ENCODE data around the gene FGFRL1. TPM values are rescaled to one million over a fixed set of nuclear protein-coding genes. Genes with fewer than 3 reads are reported as not detected.

The FGFRL1 gene
- total and polyA plus RNA-seq, 4 donors, result 13.4 to 31.1 (median 15.2) TPM

DNA sequence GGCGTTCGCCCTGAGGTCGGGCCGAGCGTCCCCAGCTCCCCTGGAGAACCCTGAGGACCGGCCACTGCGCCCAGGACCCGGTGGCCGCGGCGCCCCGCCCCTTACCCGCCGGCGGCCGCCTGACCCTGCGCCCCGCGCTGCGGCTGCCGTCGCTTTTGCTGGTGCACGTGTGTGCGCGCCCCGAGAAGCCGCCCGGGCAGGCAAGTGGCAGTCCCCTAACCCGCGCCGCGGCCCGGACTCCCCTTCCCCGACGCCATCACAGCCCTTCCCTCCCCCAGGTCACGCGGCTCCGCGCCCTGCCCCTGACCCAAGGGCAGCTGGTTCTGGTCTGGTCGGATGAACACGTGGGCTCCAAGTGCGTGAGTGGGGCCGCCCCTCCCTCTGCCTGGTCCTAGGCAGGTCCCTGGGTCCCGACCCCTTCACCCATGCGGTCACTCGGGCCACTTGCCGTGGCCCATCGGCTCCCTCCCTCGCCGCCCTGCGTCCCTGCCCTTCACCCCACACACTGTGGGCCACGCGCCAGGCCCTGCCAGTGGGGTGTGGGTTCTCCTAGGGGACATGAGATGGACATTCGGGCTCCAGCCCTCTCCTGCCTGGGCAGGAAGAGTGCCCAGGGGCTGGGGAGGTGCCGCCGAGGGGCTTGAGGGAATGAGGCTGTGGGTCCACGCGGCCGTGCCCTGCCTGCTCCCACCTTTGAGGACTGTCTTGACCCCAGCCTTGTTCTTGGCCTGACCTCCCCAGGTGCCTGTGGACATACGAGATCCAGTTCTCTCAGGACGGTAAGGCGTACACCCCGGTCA is 8.0 kb upstream of the FGFRL1 start:
- Histone ChIP-seq H3K9ac (ENCODE audit: insufficient read depth in 1 of 2, low read length in 2 of 2) (no peak overlapping the region), H3K4me1 (ENCODE audit: control insufficient read depth in 5 of 5, insufficient read depth in 5 of 5, low read length in 5 of 5) (peaks cover 0 to 17% (median 0%) of the 10 kb centered on the region in 5 donors), H3K4me3 (no peak overlapping the region), H3K27me3 (ENCODE audit: control insufficient read depth in 3 of 3, insufficient read depth in 3 of 3, low read length in 2 of 3) (peaks cover 14 to 67% (median 36%) of the 10 kb centered on the region in 3 donors), H3K36me3 (ENCODE audit: control insufficient read depth in 4 of 4, insufficient read depth in 4 of 4, low read length in 4 of 4) (no peaks in the 10 kb centered on the region), H3K9me3 (ENCODE audit: control insufficient read depth in 4 of 4, insufficient read depth in 3 of 4, low read length in 3 of 4) (peaks cover 0 to 13% (median 0%) of the 10 kb centered on the region in 4 donors), H3K27ac (ENCODE audit: low read depth in 1 of 2, low read length in 1 of 2) (no peak overlapping the region)
- DNase-seq, result no peak
- no peak for ATAC-seq (ENCODE audit: insufficient read depth, low FRiP score)
- 28 to 46% methylated on average over 45 to 63 of the region's 63 CpGs for WGBS, 2 donors
- TF ChIP-seq, protein P1, sequence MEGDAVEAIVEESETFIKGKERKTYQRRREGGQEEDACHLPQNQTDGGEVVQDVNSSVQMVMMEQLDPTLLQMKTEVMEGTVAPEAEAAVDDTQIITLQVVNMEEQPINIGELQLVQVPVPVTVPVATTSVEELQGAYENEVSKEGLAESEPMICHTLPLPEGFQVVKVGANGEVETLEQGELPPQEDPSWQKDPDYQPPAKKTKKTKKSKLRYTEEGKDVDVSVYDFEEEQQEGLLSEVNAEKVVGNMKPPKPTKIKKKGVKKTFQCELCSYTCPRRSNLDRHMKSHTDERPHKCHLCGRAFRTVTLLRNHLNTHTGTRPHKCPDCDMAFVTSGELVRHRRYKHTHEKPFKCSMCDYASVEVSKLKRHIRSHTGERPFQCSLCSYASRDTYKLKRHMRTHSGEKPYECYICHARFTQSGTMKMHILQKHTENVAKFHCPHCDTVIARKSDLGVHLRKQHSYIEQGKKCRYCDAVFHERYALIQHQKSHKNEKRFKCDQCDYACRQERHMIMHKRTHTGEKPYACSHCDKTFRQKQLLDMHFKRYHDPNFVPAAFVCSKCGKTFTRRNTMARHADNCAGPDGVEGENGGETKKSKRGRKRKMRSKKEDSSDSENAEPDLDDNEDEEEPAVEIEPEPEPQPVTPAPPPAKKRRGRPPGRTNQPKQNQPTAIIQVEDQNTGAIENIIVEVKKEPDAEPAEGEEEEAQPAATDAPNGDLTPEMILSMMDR (IDR thresholded peaks at IDR 0.05; ENCODE audit: control extremely low read depth, extremely low read depth), result no peak

DNA sequence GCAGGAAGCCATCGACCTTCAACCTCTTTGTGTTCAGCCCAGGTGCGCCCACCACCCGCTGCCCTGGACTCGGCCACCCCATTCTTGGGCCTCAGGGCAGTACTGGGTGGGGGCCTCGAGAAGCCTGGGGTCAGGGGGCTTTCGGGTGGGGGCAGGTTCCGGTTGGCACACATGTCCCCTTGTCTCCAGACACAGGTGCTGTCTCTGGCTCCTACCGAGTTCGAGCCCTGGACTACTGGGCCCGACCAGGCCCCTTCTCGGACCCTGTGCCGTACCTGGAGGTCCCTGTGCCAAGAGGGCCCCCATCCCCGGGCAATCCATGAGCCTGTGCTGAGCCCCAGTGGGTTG is 7.4 kb upstream of the FGFRL1 start:
- Histone ChIP-seq H3K9ac (ENCODE audit: insufficient read depth in 1 of 2, low read length in 2 of 2) (no peak overlapping the region), H3K9me3 (ENCODE audit: control insufficient read depth in 4 of 4, insufficient read depth in 3 of 4, low read length in 3 of 4) (peaks cover 0 to 13% (median 0%) of the 10 kb centered on the region in 4 donors), H3K36me3 (ENCODE audit: control insufficient read depth in 4 of 4, insufficient read depth in 4 of 4, low read length in 4 of 4) (no peaks in the 10 kb centered on the region), H3K27ac (ENCODE audit: low read depth in 1 of 2, low read length in 1 of 2) (no peak overlapping the region), H3K4me1 (ENCODE audit: control insufficient read depth in 5 of 5, insufficient read depth in 5 of 5, low read length in 5 of 5) (peaks cover 0 to 18% (median 5%) of the 10 kb centered on the region in 5 donors), H3K4me3 (no peak overlapping the region), H3K27me3 (ENCODE audit: control insufficient read depth in 3 of 3, insufficient read depth in 3 of 3, low read length in 2 of 3) (peaks cover 14 to 68% (median 39%) of the 10 kb centered on the region in 3 donors)
- DNase-seq (no peak), ATAC-seq (ENCODE audit: insufficient read depth, low FRiP score) (no peak)
- 85 to 95% methylated on average over 13 of the region's 13 CpGs for WGBS, 2 donors
- TF ChIP-seq, protein P1 (IDR thresholded peaks at IDR 0.05; ENCODE audit: control extremely low read depth, extremely low read depth), result no peak

DNA sequence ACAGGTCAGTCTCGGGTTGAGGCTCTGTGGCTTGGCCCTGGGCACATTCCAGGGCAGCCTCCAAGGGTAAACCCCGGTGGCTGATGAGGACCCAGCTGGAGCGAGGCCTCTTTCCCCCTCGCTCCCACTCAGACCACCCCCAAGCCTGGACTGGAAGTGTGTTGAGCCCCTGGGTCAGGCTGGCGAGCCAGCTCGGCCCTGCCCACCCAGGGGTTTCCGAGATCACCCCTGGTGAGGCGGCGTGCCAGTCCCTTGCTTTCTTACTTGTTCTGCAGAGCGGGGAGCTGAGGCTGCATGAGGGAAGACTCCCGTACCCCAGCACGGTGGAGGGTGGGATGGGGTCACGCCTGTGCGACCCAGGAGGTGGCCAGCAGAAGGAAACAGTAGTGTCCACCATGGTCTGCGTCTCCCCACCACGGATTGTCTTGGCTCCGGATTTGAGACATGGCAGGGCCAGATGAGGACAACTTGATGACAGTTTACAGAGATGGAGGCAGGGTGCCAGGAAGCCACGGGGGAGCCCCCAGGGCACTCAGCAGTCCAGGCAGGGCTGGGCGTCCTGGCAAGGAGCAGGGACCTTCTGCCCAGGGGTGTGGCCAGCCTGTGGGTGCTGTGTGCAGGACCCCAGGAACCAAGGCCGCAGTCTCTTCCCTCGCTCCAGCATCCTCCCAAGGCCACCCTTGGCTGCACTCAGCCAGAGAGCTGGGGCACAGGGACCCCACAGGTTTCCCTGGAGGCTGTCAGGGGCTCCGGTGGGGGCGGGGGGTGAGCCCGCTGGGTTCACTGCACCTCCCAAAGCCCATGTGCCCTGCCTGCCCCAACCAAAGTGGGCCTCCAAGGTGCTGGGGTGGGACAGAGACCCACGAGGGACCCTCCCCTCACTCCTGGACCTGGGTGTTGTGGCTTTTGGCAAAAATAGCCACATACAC is 6.6 kb upstream of the FGFRL1 start:
- Histone ChIP-seq H3K4me3 (no peak overlapping the region), H3K9ac (ENCODE audit: insufficient read depth in 1 of 2, low read length in 2 of 2) (no peak overlapping the region), H3K27me3 (ENCODE audit: control insufficient read depth in 3 of 3, insufficient read depth in 3 of 3, low read length in 2 of 3) (peaks cover 14 to 64% (median 35%) of the 10 kb centered on the region in 3 donors), H3K27ac (ENCODE audit: low read depth in 1 of 2, low read length in 1 of 2) (no peak overlapping the region), H3K4me1 (ENCODE audit: control insufficient read depth in 5 of 5, insufficient read depth in 5 of 5, low read length in 5 of 5) (peaks cover 0 to 19% (median 7%) of the 10 kb centered on the region in 5 donors), H3K36me3 (ENCODE audit: control insufficient read depth in 4 of 4, insufficient read depth in 4 of 4, low read length in 4 of 4) (no peaks in the 10 kb centered on the region), H3K9me3 (ENCODE audit: control insufficient read depth in 4 of 4, insufficient read depth in 3 of 4, low read length in 3 of 4) (peaks cover 0 to 13% (median 0%) of the 10 kb centered on the region in 4 donors)
- ATAC-seq (ENCODE audit: insufficient read depth, low FRiP score), result no peak
- TF ChIP-seq, protein P1 (IDR thresholded peaks at IDR 0.05; ENCODE audit: control extremely low read depth, extremely low read depth), result no peak
- DNase-seq, result no peak
- 79 to 84% methylated on average over 25 of the region's 25 CpGs for WGBS, 2 donors
